HG03095 (cell line): Measurements from ENCODE around the gene THAP4.

Source experiments
- ATAC-seq: cut with Tn5 transposase; IDR thresholded peaks from one replicate; pipeline ENCODE4 v1.9.1; 2021; ENCODE audit warnings: moderate library complexity; ENCODE audit not compliant: unreplicated experiment

The THAP4 gene

GRCh38 chr2:241639385-241639784 is 2.4 kb upstream of the THAP4 start:
- ATAC-seq: no peak

GRCh38 chr2:241638940-241639339 is 2.0 kb upstream of the THAP4 start:
- ATAC-seq: no peak

DNA sequence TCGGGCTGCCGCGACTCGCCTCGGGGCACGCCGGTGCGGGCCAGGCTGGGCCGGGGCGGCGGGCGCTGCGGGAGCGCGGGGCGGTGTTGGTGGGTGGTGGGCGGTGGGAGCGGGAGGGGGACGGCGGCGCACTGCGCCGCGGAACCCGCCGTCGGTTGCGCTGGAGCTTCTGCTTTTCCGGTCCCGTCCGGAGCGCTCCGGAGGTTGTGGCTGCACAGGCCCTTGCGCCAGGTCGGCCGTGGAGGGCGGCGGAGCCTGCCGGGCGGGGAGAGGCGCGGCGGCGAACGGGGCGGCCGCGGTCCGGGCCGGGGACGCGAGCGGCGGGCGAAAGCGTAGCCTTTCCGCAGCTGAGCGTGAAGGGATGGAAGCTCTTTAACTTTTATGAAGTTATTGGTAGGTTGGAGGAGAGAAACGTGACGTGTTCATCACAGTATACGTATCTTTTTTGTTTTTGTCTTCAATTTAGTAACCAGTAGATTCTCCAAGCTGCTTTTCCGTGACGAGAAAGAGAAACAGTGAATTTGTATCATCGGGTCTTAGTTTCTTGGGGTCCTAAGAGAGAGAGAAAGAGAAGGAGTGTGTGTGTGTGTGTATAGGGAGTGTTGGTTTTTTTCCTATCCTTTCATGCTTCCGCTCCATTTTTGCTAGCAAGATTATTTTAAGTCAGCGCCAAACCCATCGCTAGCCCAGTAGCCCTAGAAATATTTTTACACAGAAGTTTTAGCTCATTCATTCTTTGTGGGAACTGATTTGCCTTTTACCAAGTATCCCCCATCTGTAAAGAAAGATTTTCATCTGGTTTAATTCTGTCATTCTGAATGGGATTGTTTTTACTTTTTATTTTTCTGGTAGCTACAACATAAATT is 1.1 kb upstream of the THAP4 start:
- ATAC-seq: peak; percentile 11

GRCh38 chr2:241636182-241637017 is 558 bp downstream of the THAP4 start:
- peak; percentile 25 for ATAC-seq

- no peak for ATAC-seq
These were observed 1.2 kb downstream of the THAP4 start for GRCh38 chr2:241635756-241636155.

DNA sequence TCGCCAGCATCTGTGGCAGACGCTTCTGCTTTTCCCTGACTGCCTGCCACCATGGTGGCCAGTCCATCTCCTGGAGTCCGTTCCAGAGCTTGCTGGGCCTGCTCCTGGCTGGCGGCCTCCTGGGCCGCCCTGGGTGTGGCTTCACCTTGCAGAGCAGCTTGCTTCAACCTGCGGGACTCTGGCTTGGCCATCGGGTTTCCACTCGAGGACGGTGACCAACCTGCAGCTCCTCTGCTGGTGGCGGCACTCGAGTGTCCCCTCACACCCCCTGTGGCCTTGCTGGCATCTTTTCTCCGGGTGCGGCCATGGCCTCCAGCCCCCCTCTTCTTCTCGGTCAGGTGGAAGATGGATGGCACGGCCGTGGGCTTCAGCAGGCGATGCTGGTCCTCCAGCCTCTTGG is 3.4 kb downstream of the THAP4 start:
- no peak for ATAC-seq

GRCh38 chr2:241632478-241633325 is 4.3 kb downstream of the THAP4 start:
- ATAC-seq: no peak

DNA sequence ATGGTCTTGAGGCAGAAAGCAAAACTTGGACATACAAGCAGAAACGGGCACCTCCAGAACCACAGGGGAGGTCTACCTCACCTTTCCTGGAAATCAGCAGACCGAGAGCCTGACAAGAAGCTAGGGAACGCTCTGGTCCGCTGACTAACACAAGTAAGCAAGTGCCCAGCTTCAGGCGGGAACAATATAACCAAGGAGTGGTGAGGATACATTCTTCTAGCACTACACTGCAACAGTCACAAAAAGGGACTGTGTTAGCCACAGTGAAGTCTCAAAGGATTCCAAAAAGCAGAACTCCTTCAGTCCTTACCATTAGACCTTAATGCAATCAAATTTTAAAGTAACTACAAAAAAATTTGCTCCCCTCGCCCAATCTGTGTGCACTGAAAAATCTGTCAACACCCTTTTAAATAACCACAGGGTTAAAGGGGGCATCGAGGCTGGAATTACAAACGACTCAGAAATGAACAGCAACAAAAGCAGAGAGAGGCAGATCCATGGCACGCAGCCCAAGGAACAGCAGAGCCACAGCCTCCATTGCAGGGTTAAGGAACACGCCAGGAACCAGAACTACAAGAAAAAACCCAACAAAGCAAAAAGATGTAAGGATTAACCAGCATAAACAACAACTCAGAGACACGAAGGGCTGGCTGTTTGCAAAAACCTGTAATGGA is 7.1 kb downstream of the THAP4 start:
- no peak for ATAC-seq

GRCh38 chr2:241627675-241628074 is 9.3 kb downstream of the THAP4 start:
- ATAC-seq: no peak

DNA sequence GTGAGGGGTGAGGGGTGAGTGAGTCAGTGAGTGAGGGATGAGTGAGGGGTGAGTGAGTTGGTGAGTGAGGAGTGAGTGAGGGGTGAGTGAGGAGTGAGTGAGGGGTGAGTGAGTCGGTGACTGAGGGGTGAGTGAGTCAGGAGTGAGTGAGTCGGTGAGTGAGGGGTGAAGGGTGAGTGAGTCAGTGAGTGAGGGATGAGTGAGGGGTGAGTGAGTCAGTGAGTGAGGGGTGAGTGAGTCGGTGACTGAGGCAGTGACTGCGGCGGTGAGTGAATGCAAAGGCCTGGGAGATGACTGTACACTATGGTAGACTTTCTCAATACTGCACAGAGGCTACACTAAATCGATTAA is 16.6 kb downstream of the THAP4 start:
- ATAC-seq: no peak

DNA sequence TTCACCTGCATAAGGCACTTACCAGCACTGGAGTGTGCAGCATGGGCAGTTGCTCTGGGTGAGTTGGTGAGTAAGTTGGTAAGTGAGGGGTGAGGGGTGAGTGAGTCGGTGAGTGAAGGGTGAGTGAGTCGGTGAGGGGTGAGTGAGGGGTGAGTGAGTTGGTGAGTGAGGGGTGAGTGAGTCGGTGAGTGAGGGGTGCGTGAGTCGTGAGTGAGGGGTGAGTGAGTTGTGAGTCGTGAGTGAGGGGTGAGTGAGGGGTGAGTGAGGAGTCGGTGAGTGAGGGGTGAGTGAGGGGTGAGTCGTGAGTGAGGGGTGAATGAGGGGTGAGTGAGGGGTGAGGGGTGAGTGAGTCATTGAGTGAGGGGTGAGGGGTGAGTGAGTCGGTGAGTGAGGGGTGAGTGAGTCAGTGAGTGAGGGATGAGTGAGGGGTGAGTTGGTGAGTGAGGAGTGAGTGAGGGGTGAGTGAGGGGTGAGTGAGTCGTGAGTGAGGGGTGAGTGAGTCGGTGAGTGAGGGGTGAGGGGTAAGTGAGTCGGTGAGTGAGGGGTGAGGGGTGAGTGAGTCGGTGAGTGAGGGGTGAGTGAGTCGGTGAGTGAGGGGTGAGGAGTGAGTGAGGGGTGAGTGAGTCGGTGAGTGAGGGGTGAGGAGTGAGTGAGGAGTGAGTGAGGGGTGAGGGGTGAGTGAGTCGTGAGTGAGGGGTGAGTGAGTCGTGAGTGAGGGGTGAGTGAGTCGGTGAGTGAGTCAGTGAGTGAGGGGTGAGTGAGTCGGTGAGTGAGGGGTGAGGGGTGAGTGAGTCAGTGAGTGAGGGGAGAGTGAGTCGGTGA is 17.1 kb downstream of the THAP4 start:
- ATAC-seq: no peak

DNA sequence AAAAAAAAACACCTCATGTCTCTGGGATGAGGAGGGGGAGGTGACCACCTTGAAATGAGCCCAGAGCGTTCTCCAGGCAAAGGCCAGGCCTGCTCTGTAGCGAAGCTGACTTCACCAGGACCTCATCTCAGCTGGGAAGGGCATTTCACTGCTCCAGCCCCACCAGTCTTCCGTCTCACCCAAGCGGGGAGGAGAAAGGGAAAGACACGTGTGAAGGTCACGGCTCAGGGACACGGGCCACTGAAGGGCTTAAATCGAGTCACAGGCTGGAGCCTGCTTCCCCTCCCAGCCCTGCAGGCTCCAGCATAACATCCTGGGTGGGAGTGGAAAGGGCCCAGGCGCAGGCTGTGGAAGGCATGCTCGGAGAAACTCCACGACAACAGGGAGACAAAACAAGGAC is 18.1 kb downstream of the THAP4 start:
- ATAC-seq: no peak

- no peak for ATAC-seq
These were observed 18.6 kb downstream of the THAP4 start for GRCh38 chr2:241618296-241618805.

DNA sequence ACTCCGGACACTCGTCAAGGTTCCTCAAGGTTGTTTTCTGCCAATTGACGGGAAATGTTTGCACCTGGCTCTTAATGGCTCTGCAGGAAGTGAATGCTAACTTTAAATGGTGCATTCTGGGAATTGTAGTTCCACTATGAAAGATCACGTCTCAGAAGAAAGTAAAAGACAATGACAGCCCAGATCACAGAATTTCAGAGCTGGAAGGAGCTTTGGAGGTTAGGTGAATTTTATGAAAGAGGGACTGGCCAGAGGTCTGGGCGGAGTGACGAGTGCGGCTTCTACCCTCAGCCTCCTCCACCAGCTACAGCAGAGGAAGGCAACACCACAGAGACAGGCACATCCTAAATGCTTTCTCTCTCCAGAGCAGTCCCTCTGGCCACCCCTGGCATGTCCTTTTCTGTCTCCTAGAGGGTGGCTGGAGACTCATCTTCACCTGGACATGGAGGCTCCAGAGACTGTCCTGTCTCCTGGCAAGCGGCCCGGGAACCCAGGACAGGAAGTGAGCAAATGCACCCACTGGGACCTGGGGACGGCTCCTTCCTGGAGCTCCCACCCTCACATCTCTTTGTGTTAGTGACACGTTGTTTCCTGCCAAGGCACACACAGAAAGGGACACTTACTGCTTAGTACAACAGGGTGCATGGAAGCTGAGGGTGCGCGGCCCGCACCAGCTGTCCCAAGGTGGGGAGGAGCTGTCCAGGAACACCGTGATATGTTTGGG is 19.4 kb downstream of the THAP4 start:
- peak; percentile 46 for ATAC-seq

DNA sequence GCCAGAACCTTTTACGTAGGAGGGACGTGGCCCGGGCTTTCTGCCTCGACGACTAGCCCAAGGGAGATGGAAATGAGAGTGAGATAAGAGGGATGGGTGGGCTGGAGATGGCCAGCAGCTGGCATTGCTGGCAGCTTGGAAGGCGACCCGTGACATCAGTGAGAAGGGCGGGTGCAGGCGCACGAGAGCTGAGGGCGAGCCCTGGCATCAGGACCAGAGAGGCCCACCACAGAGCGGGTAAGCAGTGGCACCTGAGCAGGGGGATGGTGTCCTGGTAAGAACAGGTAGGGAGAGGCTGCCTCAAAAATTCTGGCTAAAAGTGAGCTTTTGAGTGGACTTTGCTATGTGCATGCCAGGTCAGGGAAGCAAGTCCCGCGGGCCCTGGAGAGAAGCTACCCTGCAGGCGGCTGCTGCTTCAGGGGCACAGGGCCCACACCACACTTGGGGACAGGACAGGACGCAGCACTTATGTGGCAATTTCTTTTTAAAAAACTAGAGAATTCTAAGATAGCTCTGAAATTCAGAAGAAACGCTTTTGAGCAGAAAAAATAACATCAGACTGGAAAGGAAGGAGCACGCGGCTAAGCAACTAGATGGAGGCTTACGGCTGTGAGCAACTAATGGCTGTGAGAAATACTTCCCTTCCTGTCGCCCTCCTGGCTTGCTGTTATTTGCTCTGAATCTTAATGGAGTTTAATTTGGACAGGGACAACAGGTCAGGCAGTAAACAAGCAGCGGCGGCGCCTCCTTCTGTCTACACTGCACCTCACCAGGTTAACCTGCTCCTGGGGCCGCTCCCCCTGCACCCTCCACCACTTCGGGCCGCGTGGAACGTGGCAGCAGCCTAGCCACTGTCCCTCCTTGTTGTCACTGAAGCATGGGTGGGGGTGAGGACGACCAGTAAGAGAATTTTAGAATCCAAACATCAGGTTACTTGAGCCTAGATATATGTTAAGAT is 20.5 kb downstream of the THAP4 start:
- ATAC-seq: no peak

GRCh38 chr2:241615522-241616052 is 21.4 kb downstream of the THAP4 start:
- ATAC-seq: no peak

DNA sequence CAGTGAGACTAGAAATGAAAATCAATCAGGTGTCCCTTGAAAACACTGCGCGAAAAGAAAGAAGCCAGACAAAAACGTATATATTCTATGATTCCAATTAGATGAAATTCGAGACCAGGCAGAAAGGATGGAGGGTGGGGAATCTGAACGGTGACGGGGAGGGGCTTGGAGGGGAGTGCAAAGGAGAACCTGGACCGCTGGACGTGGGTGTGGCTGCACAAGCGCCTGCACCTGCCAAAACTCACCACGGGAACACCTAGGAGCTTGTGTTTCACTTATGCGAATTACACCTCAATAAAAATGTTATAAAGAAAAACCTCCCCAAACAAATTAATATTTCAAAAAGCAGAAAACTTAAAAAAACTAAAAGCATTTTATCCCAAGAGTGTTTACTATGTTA is 21.9 kb downstream of the THAP4 start:
- ATAC-seq: no peak
